Testis (tissue), 3 donors: ENCODE measurements around the gene BAG5. TPM values are rescaled to one million over a fixed set of nuclear protein-coding genes. Genes with fewer than 3 reads are reported as not detected.

Source experiments
- DNase-seq: peaks from one replicate; pipeline ENCODE4 v3.0.0-alpha.2; 2019
- H3K27ac ChIP-seq, 2 donors: fragments of 200-600 bp; sonication (generic); one replicate each; pipeline ENCODE4 v1.5.1; 2019
- H3K27me3 ChIP-seq: fragments of 200-600 bp; sonication (generic); one replicate; pipeline ENCODE4 v1.5.1; 2019
- H3K36me3 ChIP-seq: fragments of 200-600 bp; sonication (generic); one replicate; pipeline ENCODE4 v1.5.1; 2017; ENCODE audit warnings: low read depth; ENCODE audit errors: missing control alignments
- H3K4me1 ChIP-seq: fragments of 200-600 bp; sonication (generic); one replicate; pipeline ENCODE4 v1.5.1; 2019
- H3K4me3 ChIP-seq, 2 donors: fragments of 200-600 bp; sonication (generic); one replicate each; pipeline ENCODE4 v1.5.1; 2017 to 2019
- H3K9me3 ChIP-seq: fragments of 200-600 bp; sonication (generic); one replicate; pipeline ENCODE4 v1.5.1; 2017
- POLR2A ChIP-seq: fragments of 450-650 bp; IDR thresholded peaks from one replicate; pipeline ENCODE4 v1.6.1; 2017; ENCODE audit warnings: antibody characterized with exemption, mild to moderate bottlenecking, moderate library complexity
- WGBS, 2 donors: methylation state at CpG; one replicate each; pipeline ENCODE4 v1.1.5; 2018; 5-methylcytosine and 5-hydroxymethylcytosine counted together
- intact Hi-C: fragments of 100-400 bp; cut with DNase I; formaldehyde crosslinking; loops from one replicate; pipeline ENCODE4 v1.15.1; 2023; ENCODE audit warnings: low total_unique reads
- polyA plus RNA-seq: library from polyadenylated mRNA; stranded (reverse); fragments of 350-450 nt; fragmentation: Illumina TruSeq; extraction: RNeasy Lipid Tissue Mini Kit (QIAGEN cat#74804); gene quantifications from one replicate; pipeline ENCODE4 v1.2.3, GENCODE V29; 2014; ENCODE audit warnings: low read depth, low replicate concordance; ENCODE audit not compliant: insufficient read depth
- total RNA-seq, 2 donors: library from RNA; depleted of rRNA; stranded (reverse); fragments of >200 nt; gene quantifications; one replicate each; pipeline ENCODE4 v1.2.3, GENCODE V29; 2016
- TF ChIP-seq, protein P1 (sequence below), 3 experiments: fragments of 450-650 bp in 2 of 3; fragments of 200-600 bp in 1 of 3; sonication (generic) in 1 of 3; IDR thresholded peaks; one replicate each; pipeline ENCODE4 v1.5.1; 2016 to 2019; ENCODE audit warnings: antibody characterized with exemption in 3 of 3, mild to moderate bottlenecking in 2 of 3, moderate library complexity in 1 of 3

Gene BAG5
- total and polyA plus RNA-seq, 3 donors from 2014 or later = 63.4 to 202 (median 124) TPM

- no peak overlapping the region for H3K4me3 ChIP-seq
- no peaks in the 10 kb centered on the region for H3K36me3 ChIP-seq
- no peaks in the 10 kb centered on the region for H3K9me3 ChIP-seq
- intact Hi-C loops = no loop called here
- no peak for TF ChIP-seq POLR2A
- TF ChIP-seq, protein P1, sequence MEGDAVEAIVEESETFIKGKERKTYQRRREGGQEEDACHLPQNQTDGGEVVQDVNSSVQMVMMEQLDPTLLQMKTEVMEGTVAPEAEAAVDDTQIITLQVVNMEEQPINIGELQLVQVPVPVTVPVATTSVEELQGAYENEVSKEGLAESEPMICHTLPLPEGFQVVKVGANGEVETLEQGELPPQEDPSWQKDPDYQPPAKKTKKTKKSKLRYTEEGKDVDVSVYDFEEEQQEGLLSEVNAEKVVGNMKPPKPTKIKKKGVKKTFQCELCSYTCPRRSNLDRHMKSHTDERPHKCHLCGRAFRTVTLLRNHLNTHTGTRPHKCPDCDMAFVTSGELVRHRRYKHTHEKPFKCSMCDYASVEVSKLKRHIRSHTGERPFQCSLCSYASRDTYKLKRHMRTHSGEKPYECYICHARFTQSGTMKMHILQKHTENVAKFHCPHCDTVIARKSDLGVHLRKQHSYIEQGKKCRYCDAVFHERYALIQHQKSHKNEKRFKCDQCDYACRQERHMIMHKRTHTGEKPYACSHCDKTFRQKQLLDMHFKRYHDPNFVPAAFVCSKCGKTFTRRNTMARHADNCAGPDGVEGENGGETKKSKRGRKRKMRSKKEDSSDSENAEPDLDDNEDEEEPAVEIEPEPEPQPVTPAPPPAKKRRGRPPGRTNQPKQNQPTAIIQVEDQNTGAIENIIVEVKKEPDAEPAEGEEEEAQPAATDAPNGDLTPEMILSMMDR (IDR thresholded peaks at IDR 0.05) = no peak
- peak overlapping the region in 1 of 2 donors; percentile 66 for H3K27ac ChIP-seq
- peaks cover 73% of the 10 kb centered on the region for H3K4me1 ChIP-seq
- peak; percentile 61 for DNase-seq
- 17 to 27% methylated on average over 4 to 18 of the region's 18 CpGs for WGBS, 2 donors
- H3K27me3 ChIP-seq = no peaks in the 10 kb centered on the region
Measured at GRCh38 chr14:103542605-103543088, 19.8 kb downstream of the BAG5 start.

GRCh38 chr14:103541709-103542604 is 20.5 kb downstream of the BAG5 start:
- Histone ChIP-seq H3K4me3 (no peak overlapping the region), H3K9me3 (no peaks in the 10 kb centered on the region), H3K27me3 (no peaks in the 10 kb centered on the region), H3K36me3 (no peaks in the 10 kb centered on the region), H3K27ac (peak overlapping the region; percentile 55 to 59), H3K4me1 (peaks cover 77% of the 10 kb centered on the region)
- DNase-seq = no peak
- TF ChIP-seq, protein P1 (IDR thresholded peaks at IDR 0.05) = no peak
- TF ChIP-seq POLR2A = no peak
- intact Hi-C loops = no loop called here
- WGBS, 2 donors = 79 to 83% methylated on average over 23 to 33 of the region's 33 CpGs

GRCh38 chr14:103540821-103541708 is 21.4 kb downstream of the BAG5 start:
- TF ChIP-seq, protein P1 (IDR thresholded peaks at IDR 0.05) = no peak
- TF ChIP-seq POLR2A = no peak
- no peak overlapping the region for H3K4me3 ChIP-seq
- no peaks in the 10 kb centered on the region for H3K27me3 ChIP-seq
- no peaks in the 10 kb centered on the region for H3K9me3 ChIP-seq
- peaks cover 77% of the 10 kb centered on the region for H3K4me1 ChIP-seq
- no peaks in the 10 kb centered on the region for H3K36me3 ChIP-seq
- no peak for DNase-seq
- 72 to 74% methylated on average over 13 to 17 of the region's 17 CpGs for WGBS, 2 donors
- intact Hi-C loops = no loop called here
- peak overlapping the region; percentile 55 to 62 for H3K27ac ChIP-seq

DNA sequence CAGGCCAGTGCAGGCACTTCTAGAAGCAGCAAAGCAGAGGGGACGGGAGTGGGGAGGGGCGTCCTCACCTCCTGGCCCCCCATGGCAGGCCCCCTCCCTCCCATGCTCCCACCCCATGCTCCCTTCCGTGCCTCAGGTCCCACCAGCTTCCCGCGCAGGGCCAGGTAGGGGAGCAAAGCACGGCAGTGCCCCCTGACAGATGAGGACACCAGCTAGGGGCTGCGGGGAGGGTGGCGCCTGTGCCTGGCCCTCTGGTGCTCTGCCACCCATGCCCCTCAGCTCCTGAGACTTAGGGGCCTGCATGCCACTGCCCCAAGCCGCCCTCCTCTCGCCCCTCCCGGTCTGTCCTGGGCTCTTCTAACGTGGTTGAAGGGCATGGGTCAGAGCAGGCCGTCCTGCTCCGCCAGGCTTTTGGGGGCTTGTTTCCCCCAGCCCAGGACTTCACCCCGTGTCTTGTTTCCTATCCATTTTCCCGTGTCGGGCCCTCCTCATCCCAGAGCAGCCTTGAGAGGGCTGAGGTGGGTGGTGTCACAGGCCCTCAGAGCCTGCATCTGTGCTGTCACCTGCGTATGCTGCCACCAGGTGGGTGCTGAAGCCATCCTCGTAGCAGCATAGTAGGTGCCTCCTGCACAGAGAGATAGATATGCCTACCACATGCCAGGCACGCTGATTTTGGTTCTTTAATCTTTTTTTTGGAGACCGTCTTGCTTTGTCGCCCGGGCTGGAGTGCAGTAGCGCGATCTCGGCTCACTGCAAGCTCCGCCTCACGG is 23.2 kb downstream of the BAG5 start:
- H3K36me3 ChIP-seq = no peaks in the 10 kb centered on the region
- H3K4me1 ChIP-seq = peaks cover 83% of the 10 kb centered on the region
- TF ChIP-seq, protein P1 (IDR thresholded peaks at IDR 0.05) = no peak
- no peak for TF ChIP-seq POLR2A
- H3K27me3 ChIP-seq = no peaks in the 10 kb centered on the region
- H3K4me3 ChIP-seq = no peak overlapping the region
- whole genome bisulfite sequencing, 2 donors = 76 to 79% methylated on average over 27 to 28 of the region's 28 CpGs
- DNase-seq = no peak
- intact Hi-C loops = no loop called here
- H3K9me3 ChIP-seq = no peaks in the 10 kb centered on the region
- H3K27ac ChIP-seq = peak overlapping the region; percentile 59 to 81
